Measurements from ENCODE around the gene METAP1D.

Gene METAP1D

GRCh38 chr2:172047566-172048507 is 48.1 kb downstream of the METAP1D start:
- no peaks in the 10 kb centered on the region for H3K9me3 ChIP-seq (ENCODE audit: insufficient read depth, low read length)
- no peaks in the 10 kb centered on the region for H3F3A ChIP-seq (ENCODE audit: insufficient read depth)
- no peak overlapping the region for H3K4me3 ChIP-seq (ENCODE audit: insufficient read depth, low read length, poor library complexity, severe bottlenecking)
- H3K36me3 ChIP-seq (ENCODE audit: low read length): no peaks in the 10 kb centered on the region
- H3K4me2 ChIP-seq (ENCODE audit: low read depth, low read length, poor library complexity, severe bottlenecking): no peak overlapping the region
- TF ChIP-seq CTCF (IDR thresholded peaks at IDR 0.05; ENCODE audit: insufficient read depth, low read length, poor library complexity, severe bottlenecking) (no peak), EZH2phosphoT487 (conservative IDR thresholded peaks at IDR 0.05; ENCODE audit: low read length) (no peak)
- no peak overlapping the region for H2AFZ ChIP-seq (ENCODE audit: low read depth, low read length, severe bottlenecking)
- no peaks in the 10 kb centered on the region for H3K9me2 ChIP-seq (replicated peaks; ENCODE audit: insufficient read depth, low read length)
- H3K79me2 ChIP-seq (ENCODE audit: insufficient read depth, low read length): no peaks in the 10 kb centered on the region
- no peak overlapping the region for H3K27ac ChIP-seq (ENCODE audit: low read depth, low read length)
- H3K9ac ChIP-seq (ENCODE audit: low read length): no peak overlapping the region
- H3K27me3 ChIP-seq (ENCODE audit: low read length): no peaks in the 10 kb centered on the region
- no peaks in the 10 kb centered on the region for H4K20me1 ChIP-seq (ENCODE audit: low read depth, low read length)

- Histone ChIP-seq H3F3A (ENCODE audit: insufficient read depth) (no peaks in the 10 kb centered on the region), H3K9me2 (replicated peaks; ENCODE audit: insufficient read depth, low read length) (no peaks in the 10 kb centered on the region), H3K4me2 (ENCODE audit: low read depth, low read length, poor library complexity, severe bottlenecking) (no peak overlapping the region), H3K9me3 (ENCODE audit: insufficient read depth, low read length) (no peaks in the 10 kb centered on the region), H3K27me3 (ENCODE audit: low read length) (no peaks in the 10 kb centered on the region), H3K9ac (ENCODE audit: low read length) (no peak overlapping the region), H2AFZ (ENCODE audit: low read depth, low read length, severe bottlenecking) (no peak overlapping the region), H3K79me2 (ENCODE audit: insufficient read depth, low read length) (no peaks in the 10 kb centered on the region), H4K20me1 (ENCODE audit: low read depth, low read length) (no peaks in the 10 kb centered on the region), H3K27ac (ENCODE audit: low read depth, low read length) (no peak overlapping the region), H3K36me3 (ENCODE audit: low read length) (no peaks in the 10 kb centered on the region), H3K4me3 (ENCODE audit: insufficient read depth, low read length, poor library complexity, severe bottlenecking) (no peak overlapping the region)
- TF ChIP-seq CTCF (IDR thresholded peaks at IDR 0.05; ENCODE audit: insufficient read depth, low read length, poor library complexity, severe bottlenecking) (no peak), EZH2phosphoT487 (conservative IDR thresholded peaks at IDR 0.05; ENCODE audit: low read length) (no peak)
Measured at GRCh38 chr2:172048508-172049503, 49.1 kb downstream of the METAP1D start.

- H3K36me3 ChIP-seq (ENCODE audit: low read length): no peaks in the 10 kb centered on the region
- H3K27me3 ChIP-seq (ENCODE audit: low read length): no peaks in the 10 kb centered on the region
- H3K27ac ChIP-seq (ENCODE audit: low read depth, low read length): no peak overlapping the region
- H3K9me2 ChIP-seq (replicated peaks; ENCODE audit: insufficient read depth, low read length): no peaks in the 10 kb centered on the region
- H3K79me2 ChIP-seq (ENCODE audit: insufficient read depth, low read length): no peaks in the 10 kb centered on the region
- H3K4me3 ChIP-seq (ENCODE audit: insufficient read depth, low read length, poor library complexity, severe bottlenecking): no peak overlapping the region
- H3F3A ChIP-seq (ENCODE audit: insufficient read depth): no peaks in the 10 kb centered on the region
- no peaks in the 10 kb centered on the region for H3K9me3 ChIP-seq (ENCODE audit: insufficient read depth, low read length)
- no peak overlapping the region for H3K4me2 ChIP-seq (ENCODE audit: low read depth, low read length, poor library complexity, severe bottlenecking)
- H2AFZ ChIP-seq (ENCODE audit: low read depth, low read length, severe bottlenecking): no peak overlapping the region
- no peak for TF ChIP-seq EZH2phosphoT487 (conservative IDR thresholded peaks at IDR 0.05; ENCODE audit: low read length)
- H3K9ac ChIP-seq (ENCODE audit: low read length): no peak overlapping the region
- H4K20me1 ChIP-seq (ENCODE audit: low read depth, low read length): no peaks in the 10 kb centered on the region
Measured at GRCh38 chr2:172049567-172050120, 49.9 kb downstream of the METAP1D start.
